22Rv1 (cell line): ENCODE data around the gene RASL12.
"Not testable (repeated sequence)": the region's sequence is repeated elsewhere in the genome, so short reads cannot be mapped to it uniquely, and the experiment has no call there.

Experiments
- H3K27ac ChIP-seq: fragments of 450-650 bp; 2 replicates; pipeline ENCODE4 v1.5.1; 2017
- CTCF ChIP-seq: fragments of 450-650 bp; IDR thresholded peaks from 2 replicates; pipeline ENCODE4 v1.5.1; 2017; ENCODE audit warnings: mild to moderate bottlenecking
- ZFX ChIP-seq: fragments of 450-650 bp; IDR thresholded peaks from 2 replicates; pipeline ENCODE4 v1.6.1; 2017; ENCODE audit warnings: antibody characterized with exemption, borderline replicate concordance

The RASL12 gene

GRCh38 chr15:65076486-65077290 lies 8.9 kb upstream of the RASL12 start, which contains the start of gene KBTBD13:
TSS of gene KBTBD13 (plus strand) at chr15:65076746. CDS start at chr15:65076816, 70 bp downstream.
- TF ChIP-seq ZFX (no peak), CTCF (no peak)
- H3K27ac ChIP-seq: no peak within 1 kb of the TSS

- H3K27ac ChIP-seq: not testable (repeated sequence)
Observed at GRCh38 chr15:65075607-65076395, 8.0 kb upstream of the RASL12 start.

- not testable (repeated sequence) for H3K27ac ChIP-seq
Observed at GRCh38 chr15:65074946-65075345, 7.2 kb upstream of the RASL12 start.

- TF ChIP-seq CTCF: no peak
- no peak for TF ChIP-seq ZFX
Observed at GRCh38 chr15:65072617-65073016, 4.8 kb upstream of the RASL12 start.

DNA sequence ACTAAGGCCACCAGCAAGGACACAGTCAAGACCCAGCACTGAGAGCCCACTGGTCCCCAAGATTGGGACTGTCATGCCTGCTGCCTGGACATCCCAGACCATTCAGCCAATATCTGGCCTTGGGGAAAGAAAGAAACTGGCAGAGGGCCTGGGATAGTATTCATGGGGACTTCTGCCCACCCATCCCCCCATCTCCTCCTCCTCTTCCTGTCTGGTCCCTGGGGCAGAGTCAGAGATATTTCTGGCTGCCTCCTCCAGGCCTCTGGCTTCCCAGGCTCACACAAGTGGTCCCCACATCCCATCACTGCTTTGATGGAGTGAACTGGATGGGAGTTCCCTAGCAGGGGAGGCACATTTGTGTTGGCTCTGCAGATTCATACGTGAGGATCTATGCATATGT lies 4.2 kb upstream of the RASL12 start:
- H3K27ac ChIP-seq: no peak overlapping the region
- no peak for TF ChIP-seq CTCF
- TF ChIP-seq ZFX: no peak

More at GRCh38 chr15:65072617-65073016, 4.8 kb upstream of the RASL12 start:
- no peak overlapping the region for H3K27ac ChIP-seq

DNA sequence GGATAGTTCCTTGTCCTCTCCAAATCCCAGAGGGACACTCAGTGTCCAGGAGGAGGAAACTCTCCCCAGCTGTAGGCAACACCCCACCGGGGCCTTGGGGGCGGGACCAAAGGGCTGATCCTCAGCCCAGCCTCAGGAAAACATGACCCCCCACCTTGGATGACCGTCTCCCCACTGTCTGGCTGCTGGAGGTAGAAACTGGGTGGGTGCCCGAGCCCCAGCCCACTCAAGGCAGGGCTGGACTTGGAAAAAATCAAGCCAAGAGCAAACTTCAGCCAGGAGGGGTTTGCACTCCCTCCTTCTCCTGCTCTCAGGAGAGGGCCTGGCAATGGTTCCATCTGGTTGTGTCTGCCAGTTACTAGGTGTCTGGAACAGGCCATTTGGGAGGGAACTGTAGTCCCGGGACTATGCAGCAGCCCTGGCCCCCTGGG lies 3.6 kb upstream of the RASL12 start:
- no peak for TF ChIP-seq CTCF
- no peak for TF ChIP-seq ZFX
- H3K27ac ChIP-seq: no peak overlapping the region

- TF ChIP-seq ZFX: no peak
- TF ChIP-seq CTCF: no peak
- H3K27ac ChIP-seq: no peak overlapping the region
Observed at GRCh38 chr15:65069779-65070546, 2.2 kb upstream of the RASL12 start.
